ENCODE results near the gene ID2. TPM values are rescaled to one million over a fixed set of nuclear protein-coding genes. Genes with fewer than 3 reads are reported as not detected.

Gene ID2
- total RNA-seq, 2 donors from 2014 or later, result 145 to 183 TPM

DNA sequence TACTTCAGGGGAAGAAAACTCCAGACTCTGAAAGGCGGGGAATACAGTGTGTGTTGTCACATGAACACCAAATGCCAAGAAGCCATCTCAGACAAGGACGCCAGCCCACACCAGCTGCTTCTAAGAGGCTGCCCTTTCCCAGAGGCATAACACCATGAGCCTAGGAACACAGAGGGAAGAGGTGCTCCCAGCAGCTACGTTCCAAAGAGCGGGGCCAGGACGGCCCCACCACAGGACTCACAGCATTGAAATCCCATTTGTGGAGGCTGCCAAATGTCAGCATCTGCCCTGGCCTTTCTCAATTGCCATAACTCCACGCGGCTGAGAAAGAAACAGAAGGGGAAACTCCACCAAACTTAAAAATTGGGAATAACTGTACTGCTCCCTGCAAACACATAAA, 20.1 kb upstream of the ID2 start:
- ATAC-seq, result no peak
- intact Hi-C loops (cut with DNase I, micrococcal nuclease), result no loop called here
- peak in 1 of 2 donors; percentile 31 for DNase-seq

DNA sequence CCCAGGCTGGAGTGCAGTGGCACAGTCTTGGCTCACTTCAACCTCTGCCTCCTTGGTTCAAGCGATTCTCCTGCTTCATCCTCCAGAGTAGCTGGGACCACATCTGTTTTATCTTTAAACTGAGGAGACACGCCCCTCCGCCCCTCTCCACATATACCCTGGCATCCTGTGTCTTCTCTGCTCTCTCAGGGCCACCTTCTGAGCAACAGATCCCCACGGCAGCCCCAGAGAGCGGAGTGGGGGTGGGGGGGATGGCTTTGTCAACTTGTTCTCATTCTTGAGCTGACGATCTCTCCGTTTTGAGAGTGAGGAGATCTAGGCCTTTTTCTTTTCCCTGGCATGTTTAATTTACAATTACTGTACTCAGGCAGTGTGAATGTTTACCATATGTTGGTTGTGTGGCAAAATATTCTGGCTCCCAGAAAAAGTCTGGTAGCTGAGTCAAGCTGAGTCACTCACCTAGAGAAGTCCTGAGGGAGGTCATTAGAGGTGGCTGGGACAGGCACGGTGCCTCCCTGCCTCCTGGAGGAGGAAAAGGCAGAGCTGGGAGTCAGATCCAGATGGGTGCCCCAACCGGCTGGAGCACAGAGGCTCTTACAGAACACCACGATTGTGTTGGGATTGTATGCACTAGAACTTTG, 19.5 kb upstream of the ID2 start:
- intact Hi-C loops (cut with DNase I, micrococcal nuclease), result no loop called here
- no peak for DNase-seq
- ATAC-seq, result no peak

DNA sequence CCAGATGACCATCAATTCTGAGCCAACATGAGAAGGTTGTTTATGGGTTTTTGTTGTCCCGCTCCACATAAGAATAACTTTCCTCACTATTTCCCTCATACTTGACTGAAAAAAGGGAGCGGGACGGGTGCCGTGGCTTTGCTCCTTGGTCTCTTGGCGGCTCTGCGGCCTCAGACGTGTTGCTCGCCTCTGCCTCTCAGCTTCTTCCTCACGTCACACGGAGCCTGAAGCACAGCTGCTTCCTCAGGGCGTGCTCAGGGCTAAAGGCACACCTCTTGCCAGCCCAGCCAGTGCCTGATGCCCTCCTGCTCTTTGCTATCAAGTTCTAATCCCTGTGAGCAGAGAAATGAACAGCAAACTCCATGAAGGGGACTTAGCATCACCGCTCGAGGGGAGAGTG, 17.9 kb upstream of the ID2 start:
- DNase-seq, result no peak
- intact Hi-C loops (cut with DNase I, micrococcal nuclease), result no loop called here
- no peak for ATAC-seq

DNA sequence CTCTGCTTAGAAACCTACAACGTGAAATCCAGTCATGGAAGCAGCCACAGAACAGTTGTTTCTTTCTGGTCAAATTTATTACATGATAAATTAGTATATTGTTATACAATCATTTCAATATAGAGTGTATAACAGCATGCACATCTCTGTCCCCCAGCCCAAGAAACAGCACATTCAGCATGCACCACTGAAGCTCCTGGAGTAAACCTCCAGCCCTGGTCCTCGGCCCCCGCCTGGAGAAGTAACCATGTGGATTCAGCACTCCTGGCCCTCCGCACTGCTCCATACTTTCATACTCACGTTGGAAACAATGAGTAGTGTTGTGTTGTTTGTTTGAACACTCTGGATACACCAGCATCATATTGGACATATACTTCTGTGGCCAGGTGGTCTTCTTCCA, 15.3 kb upstream of the ID2 start:
- no peak for ATAC-seq

DNA sequence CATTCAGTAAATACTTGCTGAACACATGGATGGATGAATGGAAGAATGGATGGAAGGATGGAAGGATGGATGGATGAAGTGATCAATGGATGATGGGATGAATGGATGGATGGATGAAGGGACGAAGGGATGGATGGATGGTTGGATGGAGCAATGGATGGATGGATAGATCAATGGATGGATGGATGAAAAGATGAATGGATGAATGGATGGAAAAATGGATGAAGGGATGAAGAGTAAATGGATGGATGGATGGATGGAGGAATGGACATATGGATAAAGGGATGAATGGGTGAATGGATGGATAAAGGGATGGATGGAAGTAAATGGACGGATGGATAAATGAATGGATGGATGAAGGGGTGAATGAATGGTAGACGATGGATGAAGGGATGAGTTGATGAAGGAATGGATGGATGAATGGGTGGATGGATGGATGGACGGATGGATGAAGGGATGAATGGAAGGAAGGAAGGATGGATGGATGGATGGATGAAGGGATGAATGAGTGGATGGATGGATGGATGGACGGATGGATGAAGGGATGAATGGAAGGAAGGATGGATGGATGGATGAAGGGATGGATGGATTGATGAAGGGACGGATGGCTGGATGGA, 13.9 kb upstream of the ID2 start:
- DNase-seq (no peak), ATAC-seq (no peak)
- intact Hi-C loops (cut with DNase I, micrococcal nuclease), result no loop called here

More for the DNA sequence above, 15.3 kb upstream of the ID2 start:
- intact Hi-C loops (cut with DNase I, micrococcal nuclease), result no loop called here
- DNase-seq, result no peak

DNA sequence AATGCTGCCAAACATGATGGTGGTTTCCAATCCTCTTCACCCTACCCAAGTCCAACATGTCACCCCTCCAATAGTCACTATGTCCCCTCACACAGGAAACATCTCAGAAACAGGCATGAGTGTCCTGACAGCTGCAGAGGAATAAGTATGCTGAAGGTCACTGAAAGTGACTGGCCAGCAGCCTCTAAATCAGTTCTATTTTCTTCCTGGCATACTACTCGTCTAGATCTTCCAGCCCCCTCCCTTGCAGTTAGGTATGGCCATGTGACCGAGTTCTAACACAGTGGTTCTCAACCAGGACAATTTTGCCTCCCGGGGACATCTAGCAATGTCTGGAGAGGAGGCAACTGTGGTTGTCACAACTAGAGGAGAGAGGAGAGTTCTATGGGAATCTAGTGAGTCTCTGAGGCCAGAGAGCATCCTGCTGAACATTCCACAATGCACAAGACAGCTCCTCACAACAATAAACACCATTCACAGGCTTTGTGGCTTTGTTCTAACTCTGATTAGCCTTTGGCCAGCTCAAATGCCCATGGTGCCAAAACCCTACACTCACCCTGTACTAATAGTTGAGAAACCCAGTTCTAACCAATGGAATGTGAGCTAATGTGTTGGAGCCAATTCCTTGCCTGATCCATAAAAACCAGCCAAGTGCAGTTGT, 12.6 kb upstream of the ID2 start:
- DNase-seq, result no peak
- ATAC-seq, result peak; percentile 39
- intact Hi-C loops (cut with DNase I, micrococcal nuclease), result no loop called here

DNA sequence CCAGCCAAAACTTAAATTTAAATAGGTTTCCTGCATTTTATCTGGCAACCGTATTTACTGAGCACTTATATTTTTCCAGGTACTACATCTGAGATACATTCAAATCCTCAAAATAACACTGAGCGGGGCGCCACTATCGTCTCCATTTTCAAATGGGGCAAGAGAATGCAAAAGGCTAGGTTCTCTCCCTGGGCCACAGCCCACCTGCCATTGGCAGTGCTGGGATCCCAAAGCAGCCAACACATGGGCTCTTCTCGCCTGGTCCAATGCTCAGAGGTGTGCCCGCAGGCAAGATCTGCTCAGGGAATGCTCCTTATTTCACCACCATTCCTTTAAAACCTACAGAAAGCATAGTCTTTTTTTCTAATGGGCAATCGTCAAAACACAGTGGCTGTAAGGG, 11.3 kb upstream of the ID2 start:
- ATAC-seq, result no peak

DNA sequence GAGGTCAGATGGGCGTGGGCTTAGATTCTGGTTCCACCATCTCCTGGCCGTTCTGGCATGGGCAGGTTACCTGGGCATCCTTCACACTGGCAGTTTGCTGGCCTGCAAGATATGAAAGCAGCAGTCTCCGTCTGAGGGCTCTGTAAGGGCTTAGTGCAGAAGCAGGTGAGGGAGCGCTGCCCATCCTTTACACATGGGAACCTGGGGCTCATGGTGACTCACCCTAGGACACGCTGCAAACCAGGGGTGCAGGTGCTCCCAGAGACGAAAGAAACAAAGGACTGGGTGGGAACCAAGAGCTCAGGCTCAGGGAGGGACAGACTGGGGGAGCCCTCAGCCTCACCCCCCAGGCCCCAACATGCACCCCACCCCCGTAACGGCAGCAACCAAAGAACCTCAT, 10.7 kb upstream of the ID2 start:
- intact Hi-C loops (cut with DNase I, micrococcal nuclease), result no loop called here
- ATAC-seq, result no peak
- no peak for DNase-seq

More for the DNA sequence above, 11.3 kb upstream of the ID2 start:
- no peak for DNase-seq
- intact Hi-C loops (cut with DNase I, micrococcal nuclease), result no loop called here

DNA sequence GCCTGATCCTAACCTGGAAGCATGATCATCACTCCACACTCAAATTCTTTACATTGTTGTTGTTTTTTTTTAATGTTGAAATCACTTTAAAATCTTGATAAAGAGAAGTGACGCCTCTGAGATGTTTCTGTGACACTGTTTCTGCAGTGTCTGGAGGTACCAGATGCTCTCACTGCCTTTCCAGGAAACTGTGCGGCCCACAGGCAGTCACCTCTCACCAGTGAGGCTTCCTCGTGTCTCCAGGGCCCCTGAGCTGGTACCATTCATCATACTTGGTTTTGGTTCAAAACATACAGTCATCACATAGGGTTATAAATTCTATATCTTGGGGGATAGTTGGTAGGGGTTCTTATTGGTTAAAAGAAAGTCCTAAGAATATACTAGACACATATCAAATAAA, 10.1 kb upstream of the ID2 start:
- intact Hi-C loops (cut with DNase I, micrococcal nuclease), result no loop called here
- DNase-seq (no peak), ATAC-seq (no peak)

DNA sequence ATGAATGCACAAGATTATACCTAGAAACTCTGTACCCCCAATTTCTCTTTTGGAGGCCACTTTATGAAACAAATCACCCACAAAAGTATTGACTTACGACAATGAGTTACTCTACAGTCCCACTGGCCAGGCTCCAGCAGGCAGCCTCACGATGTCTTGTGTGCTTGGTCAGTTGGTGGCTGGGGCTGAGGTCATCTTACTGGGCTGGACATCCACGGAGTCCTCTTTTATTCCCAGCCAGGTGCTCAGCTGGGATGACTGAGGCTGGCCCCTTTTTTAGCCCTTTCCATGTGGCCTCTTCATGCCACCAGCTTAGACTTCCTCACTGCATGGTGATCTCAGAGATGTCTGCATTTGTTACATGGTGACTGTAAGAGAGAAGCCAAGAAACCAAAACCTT, 8.9 kb upstream of the ID2 start:
- no peak for ATAC-seq
- intact Hi-C loops (cut with DNase I, micrococcal nuclease), result no loop called here

DNA sequence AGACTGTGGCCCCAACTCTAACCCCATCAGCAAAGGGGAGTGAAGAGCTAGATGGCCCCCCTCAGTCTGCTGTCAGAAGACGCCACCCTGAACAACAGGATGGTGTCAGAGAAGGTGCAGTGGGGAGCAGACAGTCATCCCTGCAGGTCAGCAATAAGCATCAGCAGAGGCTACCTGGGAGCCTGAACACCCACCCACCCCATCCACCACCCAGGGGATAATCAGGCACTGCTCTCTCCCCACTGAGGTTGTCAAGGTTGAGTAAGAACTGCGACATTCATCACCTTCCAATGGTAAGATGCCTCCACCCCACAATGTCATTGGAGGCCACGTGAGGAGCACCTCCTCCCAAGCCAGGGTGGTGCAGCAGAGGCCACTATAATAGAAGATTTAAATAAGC, 8.5 kb upstream of the ID2 start:
- intact Hi-C loops (cut with DNase I, micrococcal nuclease), result no loop called here
- DNase-seq, result no peak
- no peak for ATAC-seq

More for the DNA sequence above, 8.9 kb upstream of the ID2 start:
- DNase-seq, result no peak

DNA sequence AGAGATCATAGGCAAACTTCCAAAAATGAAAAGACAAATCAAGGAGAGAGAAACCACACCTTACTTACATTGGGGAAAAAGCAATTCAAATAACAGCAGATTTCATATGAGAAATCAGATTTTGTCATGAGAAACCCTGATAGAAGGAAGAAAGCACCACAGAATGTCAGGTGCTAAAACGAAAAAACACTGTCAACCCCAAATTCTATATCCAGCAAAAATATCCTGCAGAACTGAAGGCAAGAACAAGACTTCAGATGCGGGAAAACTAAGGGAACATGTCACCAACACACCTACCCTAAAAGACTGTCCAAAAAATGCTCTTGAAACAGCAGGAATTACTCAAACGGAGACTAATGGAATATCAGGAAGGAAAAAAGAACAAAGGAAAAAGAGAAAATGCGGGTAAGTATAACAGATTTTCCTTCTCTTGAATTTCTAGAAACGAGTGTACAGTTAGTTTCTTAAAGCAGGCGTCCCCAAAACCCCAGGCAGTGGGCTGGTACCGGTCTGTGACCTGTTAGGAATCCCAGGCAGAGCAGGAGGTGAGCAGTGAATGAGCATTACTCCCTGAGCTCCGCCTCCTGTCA, 7.3 kb upstream of the ID2 start:
- no peak for ATAC-seq
- intact Hi-C loops (cut with DNase I, micrococcal nuclease), result no loop called here
- no peak for DNase-seq

DNA sequence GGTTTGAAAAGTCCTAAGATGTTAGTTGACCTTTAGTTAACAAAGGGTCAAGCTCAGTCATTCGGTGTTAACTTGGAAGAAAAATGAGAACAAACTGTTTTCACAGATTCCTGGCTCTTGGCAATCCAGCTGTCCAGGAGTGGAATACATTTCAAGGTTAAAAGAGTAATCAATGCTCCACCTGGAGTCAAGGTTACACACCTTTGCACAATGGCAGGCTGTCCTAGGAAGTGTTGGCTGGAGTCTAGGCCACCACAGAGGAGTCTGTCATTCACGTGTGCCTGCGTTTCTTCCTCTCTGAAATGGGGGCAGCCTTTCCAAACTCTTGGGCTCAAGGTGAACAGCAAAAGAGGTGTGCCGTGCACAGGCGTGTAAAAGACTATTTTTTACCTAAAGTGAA, 6.3 kb upstream of the ID2 start:
- DNase-seq (no peak), ATAC-seq (no peak)
- intact Hi-C loops (cut with DNase I, micrococcal nuclease), result no loop called here

DNA sequence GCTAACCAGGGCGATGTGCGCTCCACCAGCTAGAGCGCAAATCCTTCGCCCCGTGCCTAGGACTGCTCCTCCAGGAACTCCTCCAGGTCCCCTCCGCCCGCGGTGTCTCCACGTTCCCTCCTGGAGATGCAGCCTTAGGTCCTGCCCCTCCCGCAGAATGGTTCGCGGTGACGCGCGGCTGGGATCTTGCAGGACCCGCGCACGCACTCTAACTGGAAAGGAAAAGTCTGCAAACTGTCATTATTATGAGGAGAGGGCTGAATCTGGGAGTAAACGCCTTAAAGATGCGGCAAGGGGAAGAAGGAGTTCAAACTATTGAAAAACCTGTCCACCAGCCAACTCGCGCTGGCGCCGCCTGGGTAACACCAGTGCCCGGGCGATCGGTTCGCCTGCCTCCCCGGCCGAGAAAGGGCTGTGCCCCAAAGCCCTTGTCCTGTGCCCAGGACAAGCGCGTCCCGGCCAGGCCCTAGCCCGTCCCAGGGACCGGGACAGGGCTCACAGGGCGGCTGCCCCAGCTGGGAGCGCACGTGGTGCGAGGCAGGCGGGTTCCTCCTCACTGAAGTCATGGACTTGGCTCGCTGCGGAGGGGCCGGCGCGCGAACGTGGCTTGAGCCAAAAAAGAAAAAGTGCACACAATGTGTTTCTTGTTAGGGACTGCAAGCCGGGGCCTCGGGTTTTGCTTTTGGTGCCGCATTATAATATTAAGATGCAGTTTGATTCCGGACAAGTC, 5.5 kb upstream of the ID2 start:
- intact Hi-C loops (cut with DNase I, micrococcal nuclease), result no loop called here

DNA sequence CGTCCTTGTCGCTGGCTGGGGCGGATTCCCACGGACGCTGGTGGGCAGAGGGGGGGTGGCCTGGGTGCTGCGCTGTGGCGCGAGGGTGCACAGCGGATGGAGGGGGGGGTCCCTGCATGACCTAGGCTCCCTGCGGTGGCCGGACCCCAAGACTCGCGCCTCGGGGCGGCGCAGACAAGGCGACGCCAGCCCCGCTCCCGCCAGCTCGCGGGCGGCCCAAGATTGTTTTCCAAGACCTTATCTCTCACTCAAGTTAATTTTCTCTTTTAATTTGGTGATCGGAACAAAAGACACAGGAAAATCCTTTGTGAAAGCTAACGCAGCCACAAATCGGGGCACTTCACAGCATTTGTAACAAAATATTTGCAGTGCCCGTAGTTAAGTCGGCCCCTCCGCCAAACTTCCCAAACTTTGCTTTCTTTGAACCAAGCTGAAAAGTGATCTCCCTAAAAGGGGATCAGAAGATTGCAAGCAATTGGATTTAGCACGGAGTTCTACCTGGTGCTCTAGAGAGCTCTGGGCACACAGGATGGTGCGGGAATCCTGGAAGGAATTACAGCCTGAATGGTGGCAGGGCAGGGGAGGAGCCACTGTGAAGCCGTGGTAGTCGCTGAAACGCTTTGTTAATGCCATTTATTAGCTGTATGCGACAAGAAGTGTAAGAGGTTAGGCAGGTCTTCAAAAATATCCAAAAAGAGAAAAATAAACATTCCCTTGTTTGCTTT, 4.8 kb upstream of the ID2 start:
- ATAC-seq, result no peak
- intact Hi-C loops (cut with DNase I, micrococcal nuclease), result no loop called here
- peak in 1 of 2 donors; percentile 37 for DNase-seq

More for the DNA sequence above, 5.5 kb upstream of the ID2 start:
- DNase-seq (peak; percentile 81 to 83), ATAC-seq (peak; percentile 53)

DNA sequence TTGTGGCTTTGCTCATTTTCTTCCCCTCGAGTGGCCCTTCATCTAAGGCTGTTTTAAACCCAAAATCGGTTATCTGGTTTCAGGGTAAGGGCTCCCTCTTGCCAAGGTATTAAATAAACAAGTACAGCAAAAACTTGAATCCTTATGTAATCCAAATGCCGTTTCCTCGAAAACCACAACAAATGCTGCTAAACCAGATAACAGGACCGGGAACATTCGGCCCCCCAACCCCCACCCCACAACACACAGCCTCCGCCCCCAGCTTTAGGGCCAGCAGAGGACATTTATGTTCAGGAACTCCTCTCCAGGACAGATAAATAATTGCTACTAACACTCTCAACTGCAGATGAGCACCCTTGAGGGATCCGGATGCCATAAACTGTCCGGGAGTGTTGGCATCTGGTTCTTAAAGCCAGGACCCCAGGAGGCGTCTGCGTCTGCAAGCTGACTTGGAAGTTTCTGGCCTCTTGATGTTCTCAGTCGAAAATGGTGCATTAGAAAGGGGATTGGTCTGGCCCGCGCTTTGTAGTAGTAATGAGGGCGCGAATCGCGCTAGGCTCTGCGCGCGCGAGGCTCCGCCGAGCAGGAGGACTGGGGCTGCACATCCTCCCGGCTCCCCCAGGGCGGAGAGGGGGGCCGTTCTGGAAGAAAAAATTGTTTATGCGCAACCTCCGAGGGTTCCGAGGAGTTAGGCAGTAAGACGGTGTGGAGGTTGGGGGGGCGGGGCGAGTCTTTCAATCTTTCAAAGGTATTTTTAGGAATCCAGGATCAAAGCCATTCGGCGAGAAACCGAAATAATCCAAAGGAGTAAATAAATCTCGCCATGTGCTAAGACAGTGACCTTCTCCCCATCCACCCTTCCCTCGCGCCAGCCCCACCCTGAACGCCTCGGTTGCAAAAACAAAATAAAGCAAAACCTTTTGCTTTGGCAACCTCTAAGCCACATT, 3.9 kb upstream of the ID2 start:
- intact Hi-C loops (cut with DNase I, micrococcal nuclease), result no loop called here
- ATAC-seq (no peak), DNase-seq (peak; percentile 65 to 74)

DNA sequence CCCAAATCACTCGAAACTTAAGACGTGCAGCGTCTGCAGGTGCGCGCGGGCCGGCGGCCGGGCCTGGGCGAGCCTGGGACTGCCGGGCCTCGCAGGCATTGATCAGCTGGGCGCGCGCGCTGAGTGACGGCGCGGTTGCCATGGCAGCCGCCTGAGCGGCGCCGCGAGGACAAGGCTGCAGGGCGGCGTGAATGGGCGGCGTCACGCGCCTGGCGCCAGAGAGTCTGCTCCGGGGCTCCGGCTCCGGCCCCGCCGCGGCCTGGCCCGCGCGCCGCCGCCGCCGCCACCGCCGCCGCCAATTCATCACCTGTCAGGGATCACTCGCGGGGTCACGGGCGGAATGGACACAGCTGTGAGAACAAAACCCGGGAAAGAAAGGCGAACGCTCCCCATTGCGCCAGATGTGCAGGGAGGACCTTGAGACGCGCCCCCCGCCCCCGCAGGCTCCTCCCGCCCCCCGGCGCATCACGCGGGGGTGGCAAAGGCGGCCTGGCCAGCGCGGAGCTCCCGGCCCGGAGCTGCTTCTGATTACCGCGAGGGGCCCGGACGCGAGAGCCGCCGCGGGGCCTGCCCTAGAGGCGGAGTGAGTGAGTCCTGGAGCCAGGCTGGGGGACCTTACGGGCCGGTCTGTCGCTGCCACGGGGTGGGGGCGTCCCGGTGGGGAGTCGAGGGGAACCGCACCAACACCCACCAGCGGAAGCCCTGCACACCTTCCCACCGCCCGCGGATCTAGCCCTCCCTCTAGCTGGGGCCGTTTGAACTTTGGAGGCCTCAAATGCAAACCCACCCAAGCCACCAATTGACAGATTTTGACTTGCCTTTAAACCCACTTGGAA, 2.9 kb upstream of the ID2 start:
- DNase-seq (peak; percentile 91 to 94), ATAC-seq (peak; percentile 60)
- intact Hi-C loops (cut with DNase I, micrococcal nuclease), result no loop called here

All from left colon (tissue), 2 donors.